Mesothelial cell of epicardium (in vitro differentiated cells): Measurements from ENCODE around the gene ATPAF2. TPM values are rescaled to one million over a fixed set of nuclear protein-coding genes. Genes with fewer than 3 reads are reported as not detected.

Source experiments
- DNase-seq, 2 experiments: peaks; one replicate each; pipeline ENCODE4 v3.0.0; 2021; ENCODE audit warnings: low spot score in 2 of 2; ENCODE audit not compliant: unreplicated experiment in 2 of 2
- H3K27ac Mint-ChIP-seq: 2 replicates; pipeline ENCODE4 v1.8.0; 2021; ENCODE audit warnings: mixed read lengths
- H3K27me3 Mint-ChIP-seq: 2 replicates; pipeline ENCODE4 v1.8.0; 2021; ENCODE audit warnings: low read depth, mixed read lengths
- H3K36me3 Mint-ChIP-seq: 2 replicates; pipeline ENCODE4 v1.8.0; 2021; ENCODE audit warnings: mixed read lengths
- H3K4me1 Mint-ChIP-seq: 2 replicates; pipeline ENCODE4 v1.8.0; 2021; ENCODE audit warnings: mixed read lengths
- H3K4me3 Mint-ChIP-seq: 2 replicates; pipeline ENCODE4 v1.8.0; 2021; ENCODE audit warnings: mild to moderate bottlenecking, moderate library complexity, mixed read lengths
- H3K9me3 Mint-ChIP-seq: 2 replicates; pipeline ENCODE4 v1.8.0; 2021; ENCODE audit warnings: mixed read lengths
- CTCF ChIP-seq: fragments of 200-600 bp; sonication (generic); IDR thresholded peaks from one replicate; pipeline ENCODE4 v1.5.0; 2021; ENCODE audit warnings: antibody characterized with exemption; ENCODE audit not compliant: unreplicated experiment
- total RNA-seq: library from RNA; stranded (reverse); gene quantifications from 3 replicates; pipeline ENCODE4 v1.2.1, GENCODE V29; 2021

Gene ATPAF2
- 26.8 to 30.9 TPM (median 29.9 TPM) in 3 replicates for total RNA-seq

DNA sequence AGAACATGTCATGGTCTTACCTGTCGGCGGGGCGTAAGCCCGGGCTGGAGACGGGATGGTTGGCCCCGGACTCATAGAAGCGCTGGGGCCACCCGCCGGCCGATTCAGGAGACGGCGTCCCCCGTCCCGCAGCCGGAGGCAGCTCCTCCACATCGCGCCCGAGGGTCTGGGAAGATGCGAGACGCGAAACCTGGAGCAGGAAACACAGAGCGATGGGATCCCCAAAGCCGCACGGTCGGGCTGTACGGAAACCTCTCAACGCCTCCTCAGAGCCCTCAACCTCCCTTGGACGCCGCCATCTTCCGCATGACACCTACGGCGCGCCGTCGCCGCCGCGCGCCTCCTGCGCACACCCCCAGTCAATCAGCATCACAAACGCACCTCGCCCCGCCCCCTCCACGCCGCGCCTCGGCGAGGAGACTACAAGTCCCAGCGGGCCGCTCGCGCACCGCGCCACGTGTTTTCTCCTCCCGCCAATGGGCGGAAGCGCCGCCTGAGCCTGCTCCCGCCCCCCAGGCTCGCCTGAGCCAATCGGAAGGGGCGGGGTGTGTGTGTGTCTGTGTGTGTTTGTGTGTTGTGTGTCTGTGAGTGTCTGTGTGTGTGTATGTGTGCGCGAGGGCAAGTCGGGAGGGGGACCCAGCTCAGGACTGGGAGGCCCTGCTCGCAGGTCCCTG lies at the start of gene ATPAF2, which contains the start of gene GID4:
Gene ATPAF2 (minus strand): TSS at position 308 of the 674 bp plus-strand sequence. CDS start 155 bp downstream, at position 153.
Gene GID4 (plus strand): TSS at position 548 of the 674 bp plus-strand sequence. CDS start 57 bp downstream, at position 605.
- Mint-ChIP-seq H3K9me3 (no peaks in the 10 kb centered on the region), H3K27ac (peak within 1 kb of the TSS; percentile 93), H3K36me3 (no peaks in the 10 kb centered on the region), H3K4me1 (peaks cover 45% of the 10 kb centered on the region), H3K4me3 (peak within 1 kb of the TSS; percentile 93), H3K27me3 (no peaks in the 10 kb centered on the region)
- no peak for TF ChIP-seq CTCF
- peak; percentile 99 for DNase-seq

DNA sequence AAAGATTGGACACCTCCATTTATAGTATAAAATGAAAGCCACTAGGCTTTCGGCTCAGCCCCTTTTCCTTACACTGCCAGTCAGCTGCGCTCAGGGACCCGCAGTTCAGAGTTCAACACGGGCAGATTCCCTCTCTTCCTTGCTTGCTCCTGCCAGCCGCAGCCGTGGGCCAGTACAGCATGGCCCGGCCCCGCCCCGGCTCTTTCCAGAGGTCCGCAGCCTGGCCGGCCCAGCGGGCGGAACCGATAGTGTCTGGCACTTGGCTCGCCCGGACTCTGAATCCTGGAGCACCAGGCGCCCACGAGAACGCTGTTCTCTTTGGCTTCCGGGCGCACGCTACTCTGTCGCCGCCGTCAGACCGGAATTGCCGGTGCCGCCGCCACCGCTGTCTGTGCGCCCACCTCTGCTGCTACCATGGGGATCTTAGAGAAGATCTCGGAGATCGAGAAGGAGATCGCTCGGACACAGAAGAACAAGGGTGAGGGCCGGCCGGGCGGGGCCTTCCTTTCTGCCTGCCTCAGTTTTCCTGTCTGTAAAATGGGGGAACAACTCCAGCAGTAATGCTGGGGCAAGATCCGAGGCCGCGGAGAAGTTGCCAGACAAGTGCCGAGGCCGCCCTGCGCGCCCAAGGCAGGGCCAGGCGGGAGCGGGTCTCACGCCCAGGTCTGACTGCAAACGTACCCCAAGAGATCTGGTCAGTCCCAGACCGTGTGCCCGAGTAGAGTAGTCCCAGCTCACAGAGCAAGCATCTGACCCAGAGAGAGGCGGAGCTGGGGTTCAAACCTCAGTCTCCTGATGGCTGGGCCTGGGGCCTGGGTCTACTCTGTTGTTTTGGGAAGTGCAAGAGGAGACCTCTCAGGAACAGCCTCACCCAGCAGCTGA lies 48.9 kb upstream of the ATPAF2 start, which contains the start of gene DRG2:
Gene DRG2 (plus strand): TSS at position 339 of the 882 bp plus-strand sequence. CDS start 76 bp downstream, at position 415.
- DNase-seq: peak; percentile 75 to 94
- no peaks in the 10 kb centered on the region for H3K27me3 Mint-ChIP-seq
- H3K27ac Mint-ChIP-seq: peak within 1 kb of the TSS; percentile 98
- peaks cover 5% of the 10 kb centered on the region for H3K36me3 Mint-ChIP-seq
- peaks cover 15% of the 10 kb centered on the region for H3K4me1 Mint-ChIP-seq
- no peak for TF ChIP-seq CTCF
- H3K9me3 Mint-ChIP-seq: no peaks in the 10 kb centered on the region
- peak within 1 kb of the TSS; percentile 99 for H3K4me3 Mint-ChIP-seq

DNA sequence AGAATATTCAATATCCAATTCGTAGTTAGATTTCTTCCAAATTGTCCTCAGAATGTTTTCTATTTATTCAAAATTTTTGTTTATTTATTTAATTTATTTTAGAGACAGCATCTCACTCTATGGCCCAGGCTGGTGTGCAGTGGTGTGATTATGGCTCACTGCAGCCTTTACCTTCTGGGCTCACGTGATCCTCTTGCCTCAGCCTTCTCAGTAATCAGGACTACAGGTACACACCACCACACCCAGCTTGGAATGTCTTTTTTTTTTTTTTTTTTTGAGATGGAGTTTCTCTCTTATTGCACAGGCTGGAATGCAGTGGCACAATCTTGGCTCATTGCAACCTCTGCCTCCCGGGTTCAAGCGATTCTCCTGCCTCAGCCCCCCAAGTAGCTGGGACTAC lies 45.3 kb upstream of the ATPAF2 start:
- Mint-ChIP-seq H3K36me3 (no peaks in the 10 kb centered on the region), H3K4me1 (peaks cover 15% of the 10 kb centered on the region), H3K9me3 (no peaks in the 10 kb centered on the region), H3K27ac (no peak overlapping the region), H3K4me3 (no peak overlapping the region), H3K27me3 (peaks cover 1% of the 10 kb centered on the region)
- DNase-seq: no peak
- no peak for TF ChIP-seq CTCF

DNA sequence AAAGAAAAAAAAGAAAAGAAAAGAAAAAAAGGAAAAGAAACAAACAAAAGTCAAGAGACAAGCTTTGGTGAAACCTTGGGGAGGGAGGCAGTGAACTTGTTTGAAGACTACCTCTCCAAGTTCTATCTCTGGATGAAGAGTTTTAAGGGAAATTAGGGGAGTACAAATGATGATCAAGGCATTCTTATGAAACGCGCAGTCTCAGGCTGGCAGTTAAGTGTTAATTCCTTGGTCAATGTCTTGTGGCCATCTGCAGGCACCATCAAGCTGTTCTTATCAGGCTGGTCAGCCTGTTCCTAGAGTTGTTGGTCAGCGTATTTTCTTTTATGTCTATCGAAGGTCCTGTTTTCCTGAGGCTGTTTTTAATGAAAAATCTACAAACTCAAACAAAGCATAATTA lies 40.6 kb upstream of the ATPAF2 start:
- H3K27ac Mint-ChIP-seq: no peak overlapping the region
- no peaks in the 10 kb centered on the region for H3K9me3 Mint-ChIP-seq
- H3K36me3 Mint-ChIP-seq: no peaks in the 10 kb centered on the region
- no peak for DNase-seq
- no peak for TF ChIP-seq CTCF
- H3K4me3 Mint-ChIP-seq: no peak overlapping the region
- H3K4me1 Mint-ChIP-seq: peaks cover 16% of the 10 kb centered on the region
- H3K27me3 Mint-ChIP-seq: peaks cover 3% of the 10 kb centered on the region

DNA sequence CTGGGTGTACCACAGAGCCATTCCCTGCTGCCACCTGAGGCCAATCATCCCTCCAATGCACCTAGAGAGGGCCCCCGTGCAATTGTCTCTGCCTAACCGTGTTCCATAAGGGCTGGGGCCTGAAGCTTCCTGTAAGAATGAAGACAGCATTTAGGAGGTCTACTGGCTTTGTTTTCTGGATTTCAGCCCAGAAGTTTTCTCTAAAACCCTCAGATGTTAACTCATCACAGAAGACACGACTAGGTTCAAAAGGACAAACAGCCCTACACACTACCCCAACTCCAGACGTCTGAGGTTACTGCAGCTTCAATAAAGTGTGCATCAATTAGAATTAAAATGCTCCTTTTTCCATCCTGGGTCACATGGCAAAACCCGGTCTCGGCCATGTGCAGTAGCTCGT lies 38.0 kb upstream of the ATPAF2 start:
- H3K27ac Mint-ChIP-seq: peak overlapping the region; percentile 82
- peaks cover 17% of the 10 kb centered on the region for H3K4me1 Mint-ChIP-seq
- TF ChIP-seq CTCF: no peak
- no peak for DNase-seq
- H3K36me3 Mint-ChIP-seq: no peaks in the 10 kb centered on the region
- no peak overlapping the region for H3K4me3 Mint-ChIP-seq
- peaks cover 3% of the 10 kb centered on the region for H3K27me3 Mint-ChIP-seq
- H3K9me3 Mint-ChIP-seq: no peaks in the 10 kb centered on the region
